CD4-positive, alpha-beta T cell treated with Interleukin-4 for 1 hour (primary cell): Measurements from ENCODE around the gene PRKX.
"Not testable (repeated sequence)": the region's sequence is repeated elsewhere in the genome, so short reads cannot be mapped to it uniquely, and the experiment has no call there.

ENCODE experiments used
- DNase-seq, 2 donors: peaks; one replicate each; pipeline ENCODE4 v3.0.0-alpha.2; 2020 to 2022

Gene PRKX

GRCh38 chrX:3713225-3713936 lies at the start of gene PRKX:
PRKX (minus strand) TSS chrX:3713649; CDS start chrX:3713253, 396 bp downstream.
- DNase-seq, result peak; percentile 79 to 84

- no peak for DNase-seq
Observed at GRCh38 chrX:3763111-3763510, 49.7 kb upstream of the PRKX start.

DNA sequence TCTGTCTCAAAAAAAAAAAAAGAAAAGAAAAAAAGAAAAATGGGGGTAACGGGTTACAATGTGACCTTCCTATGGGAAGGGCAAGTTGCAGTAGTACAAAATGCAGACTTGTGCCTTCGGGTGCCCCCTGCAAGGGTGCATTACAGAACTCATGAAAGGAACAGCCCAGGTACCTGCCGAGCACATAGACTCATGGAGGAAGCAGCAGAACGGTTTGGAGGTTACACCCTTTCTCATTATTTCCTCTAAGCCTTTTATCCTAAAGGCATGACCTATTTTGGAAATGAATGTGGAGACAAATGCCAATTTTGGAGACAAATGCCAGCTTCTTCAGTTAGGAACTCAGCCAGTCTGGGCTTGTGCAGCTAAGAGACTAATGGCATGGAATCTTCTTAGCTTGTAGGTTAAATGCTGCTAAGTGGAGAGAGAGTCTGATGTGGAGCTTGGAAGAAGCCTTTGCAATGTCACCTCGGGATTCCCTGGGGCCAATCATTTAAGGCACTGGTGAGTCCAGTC lies 44.1 kb upstream of the PRKX start:
- DNase-seq, result no peak

DNA sequence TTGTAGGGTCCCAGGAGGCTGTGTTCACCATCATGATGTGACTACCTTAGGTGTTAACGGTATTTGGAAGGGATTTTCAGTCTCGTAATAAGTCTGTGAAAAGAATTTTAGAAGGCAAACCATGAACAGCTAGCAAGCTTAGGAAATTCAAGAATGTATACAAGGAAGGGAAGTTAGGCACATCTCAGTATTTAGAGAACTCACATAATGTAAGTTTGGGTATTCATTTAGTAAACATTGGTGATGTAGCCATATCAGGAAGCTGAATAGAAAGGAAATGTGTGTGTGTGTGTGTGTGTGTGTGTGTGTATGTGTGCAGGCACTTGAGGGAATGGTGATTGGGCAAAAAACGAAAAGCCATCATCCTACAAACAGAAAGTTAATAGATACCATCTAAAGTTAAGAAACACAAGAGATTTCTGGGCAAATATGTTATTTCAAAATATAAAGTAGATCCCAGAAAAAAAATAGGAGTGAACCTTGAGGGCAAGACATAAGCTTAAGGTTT lies 34.7 kb upstream of the PRKX start:
- DNase-seq, result peak in 1 of 2 donors; percentile 20

- peak; percentile 85 to 89 for DNase-seq
Observed at GRCh38 chrX:3743801-3744439, 30.5 kb upstream of the PRKX start.

DNA sequence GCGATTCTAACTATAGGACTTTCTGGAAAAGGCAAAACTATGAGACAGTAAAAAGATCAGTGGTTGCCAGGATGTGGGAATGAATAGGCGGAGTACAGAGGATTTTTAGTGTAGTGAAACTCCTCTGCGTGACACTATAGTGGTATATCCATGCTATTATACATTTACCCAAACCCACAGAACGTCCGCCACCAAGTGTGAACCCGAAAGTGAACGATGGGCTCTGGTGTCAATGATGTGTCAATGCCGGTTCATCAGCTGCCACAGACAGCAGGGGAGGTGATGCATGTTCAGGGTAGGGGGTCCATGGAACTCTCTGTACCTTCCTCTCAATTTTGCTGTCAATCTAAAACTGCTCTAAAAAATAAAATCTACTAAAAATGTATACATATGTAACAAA lies 27.5 kb upstream of the PRKX start:
- not testable (repeated sequence) for DNase-seq

GRCh38 chrX:3738509-3738908 lies 25.1 kb upstream of the PRKX start:
- peak in 1 of 2 donors; percentile 16 for DNase-seq

DNA sequence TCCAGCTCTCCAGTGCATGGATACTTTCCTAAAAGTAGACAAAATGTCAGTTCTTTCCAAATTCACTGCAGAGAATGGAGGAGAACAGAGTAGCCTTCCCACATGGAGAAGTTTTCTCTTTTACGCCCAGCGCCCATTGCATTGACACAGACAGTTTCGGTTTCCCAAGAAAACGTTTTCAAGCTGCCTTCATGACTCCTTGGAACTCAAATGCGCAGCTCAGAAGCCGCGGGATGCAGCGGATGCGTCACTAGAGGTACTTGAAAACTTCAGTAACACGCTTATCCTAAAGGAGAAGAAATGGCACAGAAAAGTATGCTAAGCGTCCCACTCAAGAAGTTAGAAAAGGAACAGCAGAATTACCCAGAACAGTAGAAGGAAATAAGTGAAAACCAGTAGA lies 23.1 kb upstream of the PRKX start:
- DNase-seq, result not testable (repeated sequence)

GRCh38 chrX:3735891-3736290 lies 22.4 kb upstream of the PRKX start:
- DNase-seq, result not testable (repeated sequence)

DNA sequence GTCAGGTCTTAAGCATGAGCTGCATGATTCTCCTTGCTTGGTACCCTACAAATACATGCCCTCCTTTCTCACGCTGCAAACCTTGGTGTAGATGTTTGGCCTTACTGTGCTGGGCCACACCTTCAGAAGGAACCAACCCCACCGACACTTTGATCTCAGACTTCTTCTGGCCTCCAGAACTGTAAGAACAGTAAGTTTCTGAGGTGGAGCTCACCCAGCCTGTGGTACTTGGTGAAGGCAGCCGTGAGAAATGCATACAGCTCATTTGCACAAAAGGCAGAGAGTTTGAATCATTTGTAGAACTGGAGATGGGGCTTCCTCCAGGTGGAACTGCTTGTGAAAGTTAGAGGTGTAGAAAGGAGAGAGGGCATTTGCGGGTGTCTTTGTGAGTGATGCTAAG lies 21.0 kb upstream of the PRKX start:
- not testable (repeated sequence) for DNase-seq

GRCh38 chrX:3733043-3733430 lies 19.6 kb upstream of the PRKX start:
- DNase-seq, result no peak

DNA sequence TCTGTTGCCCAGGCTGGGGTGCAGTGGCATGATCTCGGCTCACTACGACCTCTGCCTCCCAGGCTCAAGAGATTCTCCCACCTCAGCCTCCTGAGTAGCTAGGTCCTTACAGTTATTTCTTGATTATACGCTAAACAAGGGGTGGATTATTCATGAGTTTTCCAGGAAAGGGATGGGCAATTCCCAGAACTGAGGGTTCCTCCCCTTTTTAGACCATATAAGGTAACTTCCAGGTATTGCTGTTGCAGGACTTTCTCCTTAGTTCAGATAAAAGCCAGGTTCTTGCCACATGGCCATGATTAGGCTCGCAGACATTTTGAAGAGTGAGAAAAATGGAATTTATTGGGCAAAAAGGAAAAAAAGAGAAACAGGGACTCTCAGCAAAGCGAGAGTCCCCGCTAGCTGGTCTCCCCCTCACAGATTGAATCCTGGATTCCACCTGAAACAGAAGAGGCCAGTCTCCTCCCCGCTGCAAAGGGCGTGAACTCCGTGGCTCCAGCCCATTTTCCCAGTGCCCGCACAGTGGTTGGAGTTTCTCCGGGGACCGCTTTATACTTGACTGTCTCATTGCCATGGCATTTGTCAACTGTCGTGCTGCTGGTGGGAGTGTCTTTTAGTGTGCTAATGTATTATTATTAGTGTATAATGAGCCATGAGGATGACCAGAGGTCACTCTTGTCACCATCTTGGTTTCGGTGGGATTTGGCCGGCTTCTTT lies 19.0 kb upstream of the PRKX start:
- DNase-seq, result not testable (repeated sequence)

GRCh38 chrX:3728454-3728853 lies 15.0 kb upstream of the PRKX start:
- no peak for DNase-seq

DNA sequence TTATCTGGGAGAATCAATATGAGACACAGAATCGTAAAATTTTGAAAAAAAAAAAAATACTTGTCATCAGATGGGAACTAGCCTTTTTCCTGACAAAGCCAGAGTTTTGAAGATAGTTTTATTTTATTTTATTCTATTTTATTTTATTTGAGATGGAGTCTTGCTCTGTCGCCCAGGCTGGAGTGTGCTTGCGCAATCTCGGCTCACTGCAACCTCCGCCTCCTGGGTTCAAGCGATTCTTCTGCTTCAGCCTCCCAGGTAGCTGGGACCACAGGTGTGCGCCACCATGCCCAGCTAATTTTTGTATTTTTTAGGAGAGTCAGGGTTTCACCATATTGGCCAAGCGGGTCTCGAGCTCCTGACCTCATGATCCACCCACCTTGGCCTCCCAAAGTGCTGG lies 10.0 kb upstream of the PRKX start:
- DNase-seq, result not testable (repeated sequence)

GRCh38 chrX:3717742-3718420 lies 4.4 kb upstream of the PRKX start:
- DNase-seq, result no peak

DNA sequence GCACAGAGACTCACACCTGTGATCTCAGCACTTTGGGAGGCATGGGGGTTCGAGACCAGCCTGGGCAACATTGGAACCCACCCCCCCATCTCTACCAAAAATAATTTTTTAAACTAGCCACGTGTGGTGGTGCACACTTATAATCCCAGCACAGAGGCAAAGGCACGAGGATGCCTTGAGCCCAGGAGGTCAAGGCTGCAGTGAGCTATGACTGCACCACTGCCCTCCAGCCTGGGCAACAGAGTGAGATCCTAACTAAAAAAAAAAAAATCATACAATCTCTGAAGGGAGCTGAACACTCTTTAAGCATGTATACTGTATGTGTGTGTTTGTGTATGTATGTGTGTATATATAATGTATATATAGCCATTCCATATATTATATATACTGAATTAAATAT lies 2.5 kb upstream of the PRKX start:
- no peak for DNase-seq

- DNase-seq, result not testable (repeated sequence)
Observed at GRCh38 chrX:3714706-3715479, 1.4 kb upstream of the PRKX start.

DNA sequence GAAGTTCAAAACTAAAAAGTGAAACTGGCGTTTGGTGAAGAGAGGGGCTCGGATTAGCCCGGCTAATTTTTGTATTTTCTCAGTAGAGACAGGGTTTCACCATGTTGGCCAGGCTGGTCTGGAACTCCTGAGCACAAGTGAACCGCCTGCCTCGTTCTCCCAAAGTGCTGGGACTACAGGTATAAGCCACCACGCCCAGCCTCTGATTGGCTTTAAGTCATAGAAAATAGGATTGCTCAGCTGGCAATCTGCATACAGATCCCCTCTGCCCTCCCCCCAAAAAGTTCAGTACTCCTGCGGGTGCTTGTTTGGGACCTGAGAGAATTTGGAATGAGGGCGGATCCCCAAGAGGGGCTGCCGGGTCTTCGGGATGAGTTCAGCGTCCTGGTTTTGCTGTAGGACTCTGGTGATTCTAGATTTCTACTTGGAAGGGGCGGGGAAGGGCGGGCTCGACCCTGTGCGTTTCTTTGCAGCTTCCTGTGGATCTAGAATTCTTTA lies 537 bp upstream of the PRKX start:
- DNase-seq, result no peak

GRCh38 chrX:3712870-3713224 lies 602 bp downstream of the PRKX start:
- no peak for DNase-seq

DNA sequence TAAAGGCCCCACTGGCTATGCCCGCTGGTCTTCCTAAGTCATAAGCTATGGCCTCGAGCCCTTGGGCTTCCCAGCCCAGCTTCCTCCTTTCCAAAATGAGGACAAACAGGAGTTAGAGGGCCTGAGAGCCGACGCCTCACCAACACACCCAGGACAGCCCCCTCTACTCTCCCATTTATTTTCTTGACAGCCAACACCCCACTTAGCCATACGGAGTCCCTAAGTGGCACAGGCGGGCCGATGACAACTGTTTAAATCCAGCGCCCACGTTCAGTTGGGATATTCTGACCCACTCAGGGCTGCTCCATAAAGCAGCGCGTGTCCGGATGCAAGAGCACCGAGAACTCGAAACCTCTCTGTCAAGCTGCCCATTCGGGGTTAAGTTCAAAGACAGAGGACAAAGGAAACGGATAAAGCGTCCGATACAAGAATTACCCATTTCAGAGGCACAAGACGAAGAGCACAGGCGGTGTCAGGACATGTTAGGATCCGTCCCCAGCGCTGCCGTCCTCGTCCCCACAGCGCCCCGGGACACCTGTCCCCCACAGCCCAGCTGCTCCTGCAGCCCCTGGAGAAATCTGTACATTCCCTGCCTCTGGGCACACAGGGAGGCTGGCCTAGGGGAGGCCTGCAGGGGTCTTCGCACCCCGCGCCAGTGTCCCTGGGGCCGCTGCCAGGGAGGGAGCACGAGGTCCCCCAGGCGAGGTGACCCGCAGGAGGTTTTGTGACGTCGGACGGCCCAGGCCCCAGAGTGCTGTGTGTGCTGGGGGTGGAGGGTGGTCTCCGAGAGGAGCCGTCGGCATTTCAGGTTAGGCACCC lies 1.2 kb downstream of the PRKX start:
- peak in 1 of 2 donors; percentile 20 for DNase-seq

DNA sequence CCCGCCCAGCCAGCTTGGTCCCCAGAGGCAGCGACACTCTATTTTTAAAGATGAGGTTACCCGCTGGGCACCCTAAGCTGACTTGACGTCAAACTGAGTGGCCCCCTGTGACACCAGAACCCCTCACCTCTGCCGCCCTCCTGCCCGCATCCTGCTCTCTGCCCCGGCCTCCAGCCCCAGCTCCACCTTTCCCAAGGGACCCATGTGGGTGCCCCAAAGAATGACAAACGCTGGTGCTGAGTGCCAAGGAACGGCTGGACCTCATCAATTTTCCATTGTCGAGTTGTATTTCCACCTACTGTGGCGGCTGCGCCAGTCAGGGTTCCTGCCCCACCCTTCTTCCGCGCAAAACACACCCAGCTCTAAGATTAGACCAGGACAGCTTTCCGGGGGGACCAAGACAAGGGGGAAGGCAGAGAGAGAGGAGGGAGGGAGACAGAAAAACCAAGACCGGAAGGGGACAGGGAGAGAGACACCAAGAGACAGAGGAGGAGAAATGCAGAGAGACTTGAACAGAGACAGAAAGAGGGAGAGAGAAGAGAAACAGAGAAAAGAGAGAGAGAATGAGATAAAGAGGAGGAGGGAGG lies 2.0 kb downstream of the PRKX start:
- peak; percentile 51 to 65 for DNase-seq
